Measurements from ENCODE around the gene TP53I11.

The TP53I11 gene

GRCh38 chr11:44938066-44938691 is 12.5 kb downstream of the TP53I11 start:
- no peak for FAIRE-seq

- FAIRE-seq: no peak
Observed at GRCh38 chr11:44936951-44937543, 13.6 kb downstream of the TP53I11 start.

- FAIRE-seq: no peak
Observed at GRCh38 chr11:44936525-44936924, 14.2 kb downstream of the TP53I11 start.

- no peak for FAIRE-seq
Observed at GRCh38 chr11:44934735-44935250, 15.9 kb downstream of the TP53I11 start.

- no peak for FAIRE-seq
Observed at GRCh38 chr11:44934110-44934509, 16.6 kb downstream of the TP53I11 start.

- no peak for FAIRE-seq
Observed at GRCh38 chr11:44931466-44931865, 19.2 kb downstream of the TP53I11 start.

- FAIRE-seq: no peak
Observed at GRCh38 chr11:44930588-44931302, 19.9 kb downstream of the TP53I11 start.

- FAIRE-seq: no peak
Observed at GRCh38 chr11:44928816-44929215, 21.9 kb downstream of the TP53I11 start.

- FAIRE-seq: no peak
Observed at GRCh38 chr11:44928144-44928543, 22.5 kb downstream of the TP53I11 start.

- no peak for FAIRE-seq
Observed at GRCh38 chr11:44927174-44927661, 23.5 kb downstream of the TP53I11 start.

GRCh38 chr11:44926036-44926435 is 24.6 kb downstream of the TP53I11 start:
- no peak for FAIRE-seq

- no peak for FAIRE-seq
Observed at GRCh38 chr11:44923806-44924205, 26.9 kb downstream of the TP53I11 start.

GRCh38 chr11:44923115-44923514 is 27.6 kb downstream of the TP53I11 start:
- no peak for FAIRE-seq

GRCh38 chr11:44920451-44920850 is 30.2 kb downstream of the TP53I11 start:
- FAIRE-seq: no peak

- no peak for FAIRE-seq
Observed at GRCh38 chr11:44917741-44918140, 32.9 kb downstream of the TP53I11 start.

- no peak for FAIRE-seq
Observed at GRCh38 chr11:44916801-44917385, 33.8 kb downstream of the TP53I11 start.

GRCh38 chr11:44916331-44916730 is 34.4 kb downstream of the TP53I11 start:
- no peak for FAIRE-seq

- FAIRE-seq: no peak
Observed at GRCh38 chr11:44915621-44916020, 35.1 kb downstream of the TP53I11 start.

- FAIRE-seq: no peak
Observed at GRCh38 chr11:44915004-44915403, 35.7 kb downstream of the TP53I11 start.

GRCh38 chr11:44914105-44914504 is 36.6 kb downstream of the TP53I11 start:
- no peak for FAIRE-seq

- FAIRE-seq: no peak
Observed at GRCh38 chr11:44913502-44913901, 37.2 kb downstream of the TP53I11 start.

- no peak for FAIRE-seq
Observed at GRCh38 chr11:44912270-44912987, 38.3 kb downstream of the TP53I11 start.

Measured in TTC549 (cell line).